H9 (cell line): ENCODE data around the gene SH3PXD2B. TPM values are rescaled to one million over a fixed set of nuclear protein-coding genes. Genes with fewer than 3 reads are reported as not detected.

Experiments used
- DNase-seq: peaks from one replicate; pipeline ENCODE4 v3.0.0-alpha.2; 2017
- H2AFZ ChIP-seq: one replicate; pipeline ENCODE4 v1.6.1; 2013; ENCODE audit warnings: mild to moderate bottlenecking, low read length, control low read depth, moderate library complexity
- H2AK5ac ChIP-seq: 2 replicates; pipeline ENCODE4 v1.6.1; 2013; ENCODE audit warnings: low read length, control low read depth, mixed read lengths; ENCODE audit not compliant: insufficient read length
- H2BK120ac ChIP-seq: one replicate; pipeline ENCODE4 v1.6.1; 2013; ENCODE audit warnings: low read depth, mild to moderate bottlenecking, low read length, control low read depth, inconsistent platforms; ENCODE audit not compliant: poor library complexity, severe bottlenecking
- H2BK12ac ChIP-seq: 2 replicates; pipeline ENCODE4 v1.6.1; 2013; ENCODE audit warnings: low read length, control low read depth, mixed read lengths, low read depth; ENCODE audit not compliant: insufficient read length
- H2BK15ac ChIP-seq: 2 replicates; pipeline ENCODE4 v1.6.1; 2013; ENCODE audit warnings: low read depth, low read length, control low read depth
- H2BK20ac ChIP-seq: one replicate; pipeline ENCODE4 v1.6.1; 2013; ENCODE audit warnings: low read depth, mild to moderate bottlenecking, low read length, control low read depth, inconsistent platforms; ENCODE audit not compliant: poor library complexity, severe bottlenecking
- H2BK5ac ChIP-seq: 2 replicates; pipeline ENCODE4 v1.6.1; 2013; ENCODE audit warnings: low read length, control low read depth, mixed read lengths; ENCODE audit not compliant: insufficient read length
- H3K14ac ChIP-seq: 2 replicates; pipeline ENCODE4 v1.6.1; 2013; ENCODE audit warnings: low read length, control low read depth; ENCODE audit not compliant: insufficient read depth
- H3K18ac ChIP-seq: 2 replicates; pipeline ENCODE4 v1.6.1; 2013; ENCODE audit warnings: low read depth, mild to moderate bottlenecking, mixed read lengths, low read length, control low read depth; ENCODE audit not compliant: insufficient read length
- H3K23ac ChIP-seq: 2 replicates; pipeline ENCODE4 v1.6.1; 2013; ENCODE audit warnings: low read length, control low read depth, mixed read lengths, low read depth; ENCODE audit not compliant: insufficient read length
- H3K23me2 ChIP-seq: 2 replicates; pipeline ENCODE4 v1.6.1; 2013; ENCODE audit warnings: low read depth, mild to moderate bottlenecking, mixed read lengths, low read length, control low read depth; ENCODE audit not compliant: insufficient read length, poor library complexity, severe bottlenecking
- H3K27ac ChIP-seq: 2 replicates; pipeline ENCODE4 v1.5.1; 2013; ENCODE audit warnings: low read length, control low read depth, mixed read lengths, low read depth; ENCODE audit not compliant: insufficient read length
- H3K27me3 ChIP-seq: 2 replicates; pipeline ENCODE4 v1.6.1; 2013; ENCODE audit warnings: low read length, control low read depth, inconsistent platforms; ENCODE audit not compliant: insufficient read depth
- H3K4ac ChIP-seq: 2 replicates; pipeline ENCODE4 v1.6.1; 2013; ENCODE audit warnings: low read depth, mild to moderate bottlenecking, control low read depth, inconsistent platforms, low read length, moderate library complexity
- H3K4me1 ChIP-seq: 2 replicates; pipeline ENCODE4 v1.6.1; 2013; ENCODE audit warnings: low read length, control low read depth, inconsistent platforms; ENCODE audit not compliant: insufficient read depth
- H3K4me2 ChIP-seq: 2 replicates; pipeline ENCODE4 v1.6.1; 2013; ENCODE audit warnings: low read length, control low read depth, mixed read lengths; ENCODE audit not compliant: insufficient read length, insufficient read depth
- H3K56ac ChIP-seq: 2 replicates; pipeline ENCODE4 v1.6.1; 2013; ENCODE audit warnings: low read depth, mild to moderate bottlenecking, mixed read lengths, low read length, control low read depth; ENCODE audit not compliant: insufficient read length
- H3K79me1 ChIP-seq: 2 replicates; pipeline ENCODE4 v1.6.1; 2013; ENCODE audit warnings: low read depth, mild to moderate bottlenecking, moderate library complexity, low read length, control low read depth, inconsistent platforms; ENCODE audit not compliant: insufficient read depth, poor library complexity, severe bottlenecking
- H3K79me2 ChIP-seq: 2 replicates; pipeline ENCODE4 v1.6.1; 2013; ENCODE audit warnings: low read length, control low read depth, inconsistent platforms; ENCODE audit not compliant: insufficient read depth
- H3K9ac ChIP-seq: 2 replicates; pipeline ENCODE4 v1.6.1; 2013; ENCODE audit warnings: low read length, control low read depth, mixed read lengths; ENCODE audit not compliant: insufficient read length; ENCODE audit errors: extremely low read depth
- H3K9me3 ChIP-seq: one replicate; pipeline ENCODE4 v1.6.1; 2013; ENCODE audit warnings: low read depth, low read length, inconsistent platforms; ENCODE audit not compliant: control insufficient read depth
- H3T11ph ChIP-seq: one replicate; pipeline ENCODE4 v1.6.1; 2013; ENCODE audit warnings: mild to moderate bottlenecking, low read length, control low read depth, inconsistent platforms
- H4K20me1 ChIP-seq: one replicate; pipeline ENCODE4 v1.6.1; 2013; ENCODE audit not compliant: control insufficient read depth, insufficient read length, insufficient read depth
- H4K5ac ChIP-seq: 2 replicates; pipeline ENCODE4 v1.6.1; 2013; ENCODE audit warnings: low read depth, mild to moderate bottlenecking, mixed read lengths, low read length, control low read depth; ENCODE audit not compliant: insufficient read length
- H4K8ac ChIP-seq: replicated peaks from 2 replicates; pipeline ENCODE4 v1.6.1; 2013; ENCODE audit warnings: low read length, control low read depth, mixed read lengths, low read depth; ENCODE audit not compliant: insufficient read length
- H4K91ac ChIP-seq: 2 replicates; pipeline ENCODE4 v1.6.1; 2013; ENCODE audit warnings: low read depth, mild to moderate bottlenecking, moderate library complexity, mixed read lengths, low read length, control low read depth; ENCODE audit not compliant: insufficient read length
- H3K27ac Mint-ChIP-seq, 3 experiments: 2 replicates in 2 of 3; 3 replicates in 1 of 3; pipeline ENCODE4 v1.8.0; 2020 to 2021; ENCODE audit warnings: mixed read lengths in 3 of 3, mild to moderate bottlenecking in 1 of 3, moderate library complexity in 1 of 3
- H3K27me3 Mint-ChIP-seq: 2 replicates; pipeline ENCODE4 v1.8.0; 2021; ENCODE audit warnings: low read depth, mild to moderate bottlenecking, moderate library complexity, mixed read lengths
- H3K36me3 Mint-ChIP-seq, 3 experiments: 2 replicates in 2 of 3; 3 replicates in 1 of 3; pipeline ENCODE4 v1.8.0; 2020 to 2021; ENCODE audit warnings: low read depth in 3 of 3, mixed read lengths in 3 of 3; ENCODE audit not compliant: insufficient read depth in 1 of 3
- H3K4me1 Mint-ChIP-seq, 2 experiments: 2 replicates each; pipeline ENCODE4 v1.8.0; 2020; ENCODE audit warnings: mixed read lengths in 2 of 2
- H3K4me3 Mint-ChIP-seq, 2 experiments: 2 replicates in 1 of 2; 3 replicates in 1 of 2; pipeline ENCODE4 v1.8.0; 2020 to 2021; ENCODE audit warnings: mild to moderate bottlenecking in 2 of 2, mixed read lengths in 2 of 2, moderate library complexity in 1 of 2
- H3K9me3 Mint-ChIP-seq, 2 experiments: 2 replicates in 1 of 2; 3 replicates in 1 of 2; pipeline ENCODE4 v1.8.0; 2020; ENCODE audit warnings: mild to moderate bottlenecking in 2 of 2, mixed read lengths in 2 of 2, moderate library complexity in 1 of 2
- CTCF ChIP-seq: fragments of 200-600 bp; sonication (generic); conservative IDR thresholded peaks from 3 replicates; pipeline ENCODE4 v1.8.0; 2021; ENCODE audit warnings: antibody characterized with exemption, mild to moderate bottlenecking
- WGBS: extraction: QIAGEN DNeasy Blood & Tissue Kit; methylation state at CpG from one replicate; pipeline ENCODE4 v1.1.7; 2013; ENCODE audit warnings: missing lambda C conversion rate, low lambda C conversion rate, mixed read lengths; ENCODE audit not compliant: insufficient read length; ENCODE audit errors: extremely low coverage; 5-methylcytosine and 5-hydroxymethylcytosine counted together
- total RNA-seq: library from RNA; stranded (reverse); gene quantifications from 2 replicates; pipeline ENCODE4 v1.2.1, GENCODE V29; 2021

The SH3PXD2B gene
- total RNA-seq, 1 experiment from 2014 or later = 49.0 TPM

- peaks cover 0 to 8% of the 10 kb centered on the region in 2 experiments; a peak in 2 of 4 replicates for H3K4me1 Mint-ChIP-seq
- no peak overlapping the region for H2BK12ac ChIP-seq
- no peak overlapping the region for H3K27ac ChIP-seq
- no peak for TF ChIP-seq CTCF
- H3K23ac ChIP-seq = no peak overlapping the region
- H2BK20ac ChIP-seq = no peak overlapping the region
- peaks cover 8% of the 10 kb centered on the region; the same call in 1 of the 2 replicates for H3K27me3 Mint-ChIP-seq
- H3K4me1 ChIP-seq = no peaks in the 10 kb centered on the region
- H3K27ac Mint-ChIP-seq = no peak overlapping the region; a peak in 1 of 7 replicates
- H4K20me1 ChIP-seq = no peaks in the 10 kb centered on the region
- H2BK15ac ChIP-seq = no peak overlapping the region
- no peak overlapping the region for H3K9ac ChIP-seq
- H3K36me3 Mint-ChIP-seq = no peaks in the 10 kb centered on the region
- H3K14ac ChIP-seq = no peak overlapping the region; the same call in 1 of the 2 replicates
- no peaks in the 10 kb centered on the region for H3K9me3 ChIP-seq
- no peak overlapping the region for H4K8ac ChIP-seq
- no peak overlapping the region for H2AFZ ChIP-seq
- H3K4me2 ChIP-seq = no peak overlapping the region
- no CpG with 5 or more reads among the region's 4 CpGs for WGBS
- H3K18ac ChIP-seq = no peak overlapping the region
- H3K79me1 ChIP-seq = no peaks in the 10 kb centered on the region
- H4K91ac ChIP-seq = no peak overlapping the region
- H2BK120ac ChIP-seq = no peak overlapping the region
- no peak overlapping the region for H2AK5ac ChIP-seq
- no peak overlapping the region for H3K56ac ChIP-seq
- H3K4me3 Mint-ChIP-seq = no peak overlapping the region
- no peaks in the 10 kb centered on the region for H3K79me2 ChIP-seq
- H4K5ac ChIP-seq = no peak overlapping the region
- no peaks in the 10 kb centered on the region for H3K27me3 ChIP-seq
- H3K9me3 Mint-ChIP-seq = peaks cover 0 to 3% of the 10 kb centered on the region in 2 experiments; a peak in 3 of 5 replicates
- H2BK5ac ChIP-seq = no peak overlapping the region
- no peaks in the 10 kb centered on the region for H3K23me2 ChIP-seq
- H3T11ph ChIP-seq = no peak overlapping the region
- DNase-seq = no peak
- no peak overlapping the region for H3K4ac ChIP-seq
These were observed 142.7 kb downstream of the SH3PXD2B start for GRCh38 chr5:172311605-172312004.
